Epithelial cell of esophagus (primary cell): Measurements from ENCODE around the gene GAB2.

ENCODE experiments used
- DNase-seq: peaks from one replicate; pipeline ENCODE4 v3.0.0; 2010; ENCODE audit warnings: low read depth
- H3K4me3 ChIP-seq: 2 replicates; pipeline ENCODE4 v1.5.1; 2011; ENCODE audit warnings: mild to moderate bottlenecking, low read length, control low read depth
- TF ChIP-seq, protein P1 (sequence below): IDR thresholded peaks from 2 replicates; pipeline ENCODE4 v1.5.1; 2011; ENCODE audit warnings: low read depth, mild to moderate bottlenecking, low read length, control low read depth, inconsistent platforms; ENCODE audit not compliant: insufficient read depth; ENCODE audit errors: missing control alignments

The GAB2 gene

DNA sequence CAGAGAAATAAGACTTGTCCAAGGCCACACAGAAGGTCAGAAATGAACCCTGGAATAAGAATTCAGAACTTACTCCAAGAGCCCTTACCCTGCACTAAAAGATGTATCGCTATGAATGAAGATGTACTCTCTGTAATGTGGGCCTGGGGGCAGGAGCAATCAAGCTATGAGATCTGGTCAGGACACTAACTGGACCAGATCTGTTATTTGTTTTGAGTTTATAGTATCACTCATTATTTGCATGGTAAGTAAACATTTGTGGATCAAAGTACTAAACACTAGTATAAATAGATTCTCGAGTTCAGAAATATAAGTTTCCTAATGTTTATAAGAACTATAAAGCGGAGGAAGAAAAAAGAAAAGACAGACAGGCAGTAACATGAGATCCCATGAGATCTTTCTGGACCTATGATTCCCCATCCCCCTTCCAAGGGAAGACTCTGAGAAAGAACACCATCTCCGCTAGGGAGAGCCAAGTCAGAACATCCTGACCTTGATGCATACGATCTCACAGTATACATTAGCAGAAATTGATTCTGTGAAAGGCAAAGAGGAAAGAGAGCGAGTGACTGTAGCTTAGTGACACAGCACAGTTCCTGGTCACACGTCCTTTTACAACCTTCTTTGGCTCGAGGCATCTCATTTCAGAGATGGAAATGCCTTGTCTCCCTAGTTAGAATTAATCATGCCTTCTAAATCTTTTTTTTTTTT, 157.7 kb downstream of the GAB2 start:
- DNase-seq = no peak
- TF ChIP-seq, protein P1, sequence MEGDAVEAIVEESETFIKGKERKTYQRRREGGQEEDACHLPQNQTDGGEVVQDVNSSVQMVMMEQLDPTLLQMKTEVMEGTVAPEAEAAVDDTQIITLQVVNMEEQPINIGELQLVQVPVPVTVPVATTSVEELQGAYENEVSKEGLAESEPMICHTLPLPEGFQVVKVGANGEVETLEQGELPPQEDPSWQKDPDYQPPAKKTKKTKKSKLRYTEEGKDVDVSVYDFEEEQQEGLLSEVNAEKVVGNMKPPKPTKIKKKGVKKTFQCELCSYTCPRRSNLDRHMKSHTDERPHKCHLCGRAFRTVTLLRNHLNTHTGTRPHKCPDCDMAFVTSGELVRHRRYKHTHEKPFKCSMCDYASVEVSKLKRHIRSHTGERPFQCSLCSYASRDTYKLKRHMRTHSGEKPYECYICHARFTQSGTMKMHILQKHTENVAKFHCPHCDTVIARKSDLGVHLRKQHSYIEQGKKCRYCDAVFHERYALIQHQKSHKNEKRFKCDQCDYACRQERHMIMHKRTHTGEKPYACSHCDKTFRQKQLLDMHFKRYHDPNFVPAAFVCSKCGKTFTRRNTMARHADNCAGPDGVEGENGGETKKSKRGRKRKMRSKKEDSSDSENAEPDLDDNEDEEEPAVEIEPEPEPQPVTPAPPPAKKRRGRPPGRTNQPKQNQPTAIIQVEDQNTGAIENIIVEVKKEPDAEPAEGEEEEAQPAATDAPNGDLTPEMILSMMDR = no peak
- no peak overlapping the region for H3K4me3 ChIP-seq

DNA sequence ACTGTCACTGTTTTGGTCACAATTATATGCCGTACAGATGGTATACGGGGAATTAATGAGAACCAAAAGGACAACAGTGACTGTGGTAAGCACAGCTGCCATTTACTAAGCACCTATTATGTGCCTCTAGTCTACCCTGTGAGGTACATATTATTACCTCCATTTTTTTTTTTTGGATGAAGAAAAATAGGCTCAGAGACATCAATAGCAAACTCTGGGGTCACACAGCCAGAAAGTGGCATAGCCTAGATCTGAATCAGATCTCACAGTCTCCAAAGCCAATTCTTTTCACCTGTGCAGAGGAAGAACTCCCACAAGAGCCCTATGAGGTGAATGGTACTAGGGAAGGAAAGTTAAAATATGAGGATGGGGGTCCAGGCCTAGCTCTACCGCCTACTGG, 160.0 kb downstream of the GAB2 start:
- H3K4me3 ChIP-seq = no peak overlapping the region
- TF ChIP-seq, protein P1 = no peak
- no peak for DNase-seq

DNA sequence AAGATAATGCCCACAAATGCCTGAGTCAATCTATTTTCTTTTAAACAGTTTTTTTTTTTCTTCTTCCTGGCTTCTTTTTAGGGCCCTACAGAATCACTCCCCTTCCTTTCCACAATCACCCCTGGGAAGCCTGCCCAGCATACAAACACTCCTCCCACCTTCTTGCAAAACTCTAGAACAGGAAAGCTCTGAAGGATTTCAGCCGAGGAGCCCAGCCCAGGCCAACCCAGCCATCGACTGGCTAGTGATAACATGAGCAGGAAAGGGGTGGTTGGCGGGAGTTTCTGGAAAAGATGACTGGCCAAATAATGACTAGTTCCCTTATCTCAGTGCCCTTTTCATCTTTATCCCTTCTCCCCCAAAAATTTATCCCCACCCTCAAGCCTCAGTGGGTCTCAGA, 160.7 kb downstream of the GAB2 start:
- H3K4me3 ChIP-seq = no peak overlapping the region
- TF ChIP-seq, protein P1 = no peak
- DNase-seq = peak; percentile 30

DNA sequence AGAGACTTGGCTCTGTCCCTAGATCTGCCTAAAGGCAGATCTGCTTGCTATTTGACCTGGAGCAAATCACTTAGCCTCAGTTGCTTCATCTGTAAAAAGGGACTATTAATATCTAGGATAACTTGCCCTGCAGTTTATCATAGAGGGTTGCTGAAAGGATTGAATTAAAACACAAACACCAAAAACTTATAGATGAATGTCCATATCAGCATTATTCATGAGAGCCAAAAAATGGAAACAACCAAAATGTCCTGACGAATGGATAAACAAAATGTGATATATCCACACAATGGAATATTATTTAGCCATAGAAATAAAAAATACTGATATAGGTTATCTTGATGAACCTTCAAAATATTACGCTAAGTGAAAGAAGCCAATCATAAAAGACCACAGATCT, 161.7 kb downstream of the GAB2 start:
- TF ChIP-seq, protein P1 = no peak
- H3K4me3 ChIP-seq = no peak overlapping the region
- DNase-seq = no peak

DNA sequence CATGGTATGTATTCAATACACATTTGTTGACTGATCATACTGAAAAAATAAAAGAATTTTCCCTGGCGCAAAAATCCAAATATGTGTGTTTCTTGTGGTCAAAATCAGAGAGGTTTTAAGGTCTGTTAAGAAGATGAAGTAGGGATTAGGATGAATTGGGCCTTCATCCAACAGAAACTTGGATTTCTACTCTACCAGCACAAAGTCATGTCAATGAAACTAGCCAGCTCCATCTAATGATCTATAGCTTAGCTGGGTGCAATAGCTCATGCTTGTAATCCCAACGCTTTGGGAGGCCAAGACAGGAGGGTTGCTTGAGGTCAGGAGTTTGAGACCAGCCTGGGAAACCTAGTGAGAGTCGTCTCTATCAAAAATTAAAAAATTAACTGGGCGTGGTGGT, 163.4 kb downstream of the GAB2 start:
- TF ChIP-seq, protein P1 = no peak
- H3K4me3 ChIP-seq = no peak overlapping the region
- DNase-seq = no peak

DNA sequence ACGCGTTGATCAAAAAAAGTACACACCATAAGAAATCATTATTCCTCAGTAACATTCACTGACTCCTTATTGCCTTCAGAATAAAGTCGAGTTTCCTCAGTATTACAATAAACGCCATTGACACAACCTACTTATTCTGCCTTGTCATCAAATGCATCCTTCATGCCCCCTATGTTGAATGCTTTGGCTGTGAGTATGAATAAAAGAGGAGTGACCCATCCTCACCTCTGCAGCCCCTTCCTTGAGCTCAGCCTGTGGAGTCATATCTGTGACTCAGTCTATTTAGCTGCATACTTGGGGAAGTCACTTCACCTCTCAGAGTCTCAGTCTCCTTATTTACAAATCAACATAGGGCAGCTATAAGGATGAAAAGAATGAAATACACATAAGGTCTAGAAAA, 163.8 kb downstream of the GAB2 start:
- no peak overlapping the region for H3K4me3 ChIP-seq
- DNase-seq = peak; percentile 31
- TF ChIP-seq, protein P1 = no peak
